Limb (tissue), 2 donors: Measurements from ENCODE around the gene SP7.
"Not testable (repeated sequence)": the region's sequence is repeated elsewhere in the genome, so short reads cannot be mapped to it uniquely, and the experiment has no call there.

Source experiments
- DNase-seq, 2 donors: peaks; one replicate each; pipeline ENCODE4 v3.0.0-alpha.2; 2016; ENCODE audit errors: extremely low spot score in 2 of 2

The SP7 gene

GRCh38 chr12:53320352-53321195 is 15.6 kb downstream of the SP7 start:
- DNase-seq = no peak

DNA sequence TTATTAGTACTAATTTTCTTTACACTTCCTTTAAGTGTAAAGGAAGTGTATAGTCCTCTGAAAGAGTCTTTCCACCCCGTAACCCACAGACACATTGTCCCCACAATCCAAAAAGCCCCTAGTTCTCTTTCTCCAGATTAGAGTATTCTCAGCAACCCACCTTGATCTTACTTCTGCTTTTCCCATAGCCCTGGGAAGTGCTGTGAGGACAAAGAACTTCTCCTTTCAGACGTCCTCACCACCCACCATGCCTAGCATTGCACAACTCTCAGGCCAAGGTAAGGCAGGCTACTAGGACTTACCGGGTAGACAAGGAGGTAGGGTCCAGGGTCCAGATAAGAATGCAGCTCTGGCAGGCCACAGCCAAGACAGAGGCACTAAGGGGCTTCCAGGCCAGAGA is 22.2 kb downstream of the SP7 start:
- DNase-seq = no peak

GRCh38 chr12:53308276-53308675 is 27.9 kb downstream of the SP7 start:
- no peak for DNase-seq

DNA sequence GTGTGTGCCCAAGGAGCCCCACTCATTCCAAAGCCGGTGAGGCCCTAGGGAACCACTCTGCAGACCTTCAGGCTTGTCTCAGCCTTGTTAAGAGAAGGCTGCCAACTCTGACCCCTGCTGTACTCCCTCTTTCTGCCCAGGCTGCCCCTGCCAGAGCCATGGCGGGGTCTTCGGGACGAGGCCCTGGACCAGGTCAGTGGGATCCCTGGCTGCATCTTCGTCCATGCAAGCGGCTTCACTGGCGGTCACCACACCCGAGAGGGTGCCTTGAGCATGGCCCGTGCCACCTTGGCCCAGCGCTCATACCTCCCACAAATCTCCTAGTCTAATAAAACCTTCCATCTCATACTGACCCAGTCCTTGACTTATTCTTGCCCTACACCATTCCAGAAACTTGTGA is 29.3 kb downstream of the SP7 start:
- DNase-seq = no peak

DNA sequence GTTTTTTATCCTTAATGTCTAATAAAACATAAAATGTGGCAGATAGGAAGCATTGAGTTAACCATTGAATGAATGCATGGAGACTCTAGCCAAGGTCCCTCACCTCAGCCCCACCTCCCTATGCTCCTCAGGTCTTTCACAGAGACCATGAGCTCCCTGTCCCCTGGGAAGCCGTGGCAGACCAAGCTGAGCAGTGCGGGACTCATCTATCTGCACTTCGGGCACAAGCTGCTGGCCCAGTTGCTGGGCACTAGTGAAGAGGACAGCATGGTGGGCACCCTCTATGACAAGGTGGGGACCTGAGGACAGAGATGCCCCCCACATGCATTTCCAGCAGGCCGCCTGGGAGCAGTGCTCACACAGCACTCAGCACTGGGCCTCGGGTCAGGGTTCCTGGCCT is 33.3 kb downstream of the SP7 start:
- DNase-seq = no peak

DNA sequence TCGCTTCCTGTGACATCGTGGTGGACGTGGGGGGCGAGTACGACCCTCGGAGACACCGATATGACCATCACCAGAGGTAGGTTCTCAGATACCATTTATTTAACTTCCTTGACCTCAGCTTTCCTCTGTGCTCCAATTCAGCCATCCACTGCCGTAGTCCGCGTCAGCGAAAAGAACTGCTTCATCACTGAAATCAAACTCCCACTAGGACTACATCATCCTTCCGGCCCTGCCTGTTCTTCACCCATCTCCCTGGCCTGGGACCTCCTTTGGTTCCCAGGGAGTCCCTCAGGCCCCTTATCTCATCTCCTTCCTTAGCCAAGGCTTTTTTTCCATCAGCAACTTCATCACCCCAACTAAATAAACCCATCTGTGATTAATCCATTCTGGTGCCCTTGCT is 36.0 kb downstream of the SP7 start:
- no peak for DNase-seq

DNA sequence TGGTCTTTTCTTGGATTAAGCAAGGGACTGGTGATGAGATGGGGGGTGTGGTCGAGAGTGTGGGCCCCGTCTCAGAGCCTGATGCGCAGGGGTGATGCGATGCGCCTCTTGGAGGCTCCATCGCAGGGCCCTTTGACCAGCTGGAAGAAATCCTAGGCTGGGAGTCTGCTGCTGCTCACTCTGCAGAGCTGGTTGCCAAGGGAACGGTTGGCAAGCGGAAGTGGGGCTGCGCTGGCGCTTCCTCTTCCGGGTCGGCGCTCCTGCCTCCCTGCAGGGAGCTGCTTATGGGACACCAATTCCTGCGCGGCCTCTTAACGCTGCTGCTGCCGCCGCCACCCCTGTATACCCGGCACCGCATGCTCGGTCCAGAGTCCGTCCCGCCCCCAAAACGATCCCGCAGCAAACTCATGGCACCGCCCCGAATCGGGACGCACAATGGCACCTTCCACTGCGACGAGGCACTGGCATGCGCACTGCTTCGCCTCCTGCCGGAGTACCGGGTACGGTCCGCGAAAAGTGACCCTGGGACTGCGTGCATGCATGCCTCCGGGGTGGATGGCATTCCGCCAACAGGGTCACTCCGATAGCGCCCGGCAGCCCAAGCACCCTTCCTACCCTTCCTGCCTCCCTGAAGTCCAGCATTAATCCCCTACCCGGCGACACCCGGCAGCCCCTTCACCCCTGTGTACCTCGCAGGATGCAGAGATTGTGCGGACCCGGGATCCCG is 36.5 kb downstream of the SP7 start, which contains the start of gene MYG1:
TSS of gene MYG1 (plus strand) at position 242 of the 727 bp plus-strand sequence. CDS start at position 285, 43 bp downstream.
- peak; percentile 90 to 94 for DNase-seq

GRCh38 chr12:53299101-53299453 is 37.1 kb downstream of the SP7 start:
- peak in 1 of 2 donors; percentile 41 for DNase-seq

DNA sequence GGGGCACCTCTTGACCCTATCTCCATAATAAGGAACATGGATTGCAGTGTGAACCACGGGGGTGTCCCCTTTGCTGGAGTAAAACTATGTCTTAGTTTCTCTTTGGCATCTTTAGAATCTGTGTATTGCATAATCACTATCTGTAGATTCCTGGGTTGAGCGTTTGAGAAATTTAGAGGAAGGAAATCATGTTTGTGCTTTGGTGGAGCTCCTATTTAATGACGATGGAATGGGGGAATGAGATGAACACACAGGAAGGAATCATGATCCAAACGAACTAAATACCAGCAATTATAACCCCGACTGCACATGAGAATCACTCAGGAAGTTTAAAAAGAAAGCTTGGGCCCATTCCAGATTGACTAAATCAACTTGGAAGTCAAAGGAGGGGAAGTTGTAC is 38.0 kb downstream of the SP7 start:
- no peak for DNase-seq

DNA sequence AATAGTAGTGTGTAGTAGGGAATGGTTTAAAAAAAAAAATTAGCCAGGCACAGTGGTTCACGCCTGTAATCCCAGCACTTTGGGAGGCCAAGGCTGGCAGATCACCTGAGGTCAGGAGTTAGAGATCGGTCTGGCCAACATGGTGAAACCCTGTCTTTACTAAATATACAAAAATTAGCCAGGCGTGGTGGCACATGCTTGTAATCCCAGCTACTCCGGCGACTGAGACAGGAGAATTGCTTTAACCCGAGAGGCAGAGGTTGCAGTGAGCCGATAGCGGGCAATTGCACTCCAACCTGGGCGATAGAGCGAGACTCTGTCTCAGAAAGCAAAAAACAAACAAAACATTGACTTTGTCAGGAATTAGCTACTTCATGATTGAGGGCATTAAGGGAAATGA is 39.0 kb downstream of the SP7 start:
- DNase-seq = not testable (repeated sequence)

GRCh38 chr12:53295891-53296219 is 40.3 kb downstream of the SP7 start:
- DNase-seq = no peak

GRCh38 chr12:53295070-53295890 is 40.9 kb downstream of the SP7 start, which contains the start of gene PFDN5:
Gene PFDN5 (plus strand): TSS chr12:53295542. CDS start chr12:53295568, 26 bp downstream.
- DNase-seq = peak; percentile 90 to 93

DNA sequence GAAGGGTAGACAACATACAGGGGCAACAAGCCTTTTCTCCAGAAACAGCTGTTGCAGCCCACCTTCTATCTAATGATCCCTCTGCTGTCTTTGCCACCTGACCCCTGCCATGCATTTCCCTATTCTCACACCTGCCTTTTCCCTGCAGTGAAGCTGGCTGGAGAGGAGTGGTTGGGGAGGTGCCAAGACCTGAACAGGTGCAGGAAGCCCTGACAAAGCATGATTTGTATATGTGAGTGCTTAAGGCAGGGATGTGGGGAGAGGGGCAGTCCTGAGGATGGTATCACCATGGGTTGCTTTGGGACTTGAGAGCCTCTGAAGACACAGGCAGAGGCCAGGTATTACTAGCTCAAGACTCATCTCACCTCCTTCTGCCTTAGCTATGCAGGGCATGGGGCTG is 43.7 kb downstream of the SP7 start:
- DNase-seq = no peak

- no peak for DNase-seq
Measured at GRCh38 chr12:53290661-53291060, 45.5 kb downstream of the SP7 start.

DNA sequence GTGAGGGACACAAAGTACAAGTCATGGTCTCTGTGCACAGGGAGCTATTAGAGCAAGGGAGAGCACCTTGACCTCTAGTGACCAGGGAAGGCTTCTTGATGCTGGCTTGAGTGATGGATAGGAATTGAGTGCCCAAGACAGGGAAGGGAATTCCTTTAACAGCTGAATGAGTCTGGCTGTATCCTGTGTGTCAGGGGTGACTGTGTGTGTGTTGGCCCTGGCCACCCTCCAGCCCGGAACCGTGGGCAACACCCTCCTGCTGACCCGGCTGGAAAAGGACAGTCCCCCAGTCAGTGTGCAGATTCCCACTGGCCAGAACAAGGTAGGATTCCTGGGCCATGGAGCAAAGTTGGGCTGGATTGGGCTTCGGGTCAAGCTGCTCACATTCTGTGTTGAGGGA is 46.3 kb downstream of the SP7 start:
- DNase-seq = no peak

- no peak for DNase-seq
Measured at GRCh38 chr12:53288322-53288721, 47.8 kb downstream of the SP7 start.

DNA sequence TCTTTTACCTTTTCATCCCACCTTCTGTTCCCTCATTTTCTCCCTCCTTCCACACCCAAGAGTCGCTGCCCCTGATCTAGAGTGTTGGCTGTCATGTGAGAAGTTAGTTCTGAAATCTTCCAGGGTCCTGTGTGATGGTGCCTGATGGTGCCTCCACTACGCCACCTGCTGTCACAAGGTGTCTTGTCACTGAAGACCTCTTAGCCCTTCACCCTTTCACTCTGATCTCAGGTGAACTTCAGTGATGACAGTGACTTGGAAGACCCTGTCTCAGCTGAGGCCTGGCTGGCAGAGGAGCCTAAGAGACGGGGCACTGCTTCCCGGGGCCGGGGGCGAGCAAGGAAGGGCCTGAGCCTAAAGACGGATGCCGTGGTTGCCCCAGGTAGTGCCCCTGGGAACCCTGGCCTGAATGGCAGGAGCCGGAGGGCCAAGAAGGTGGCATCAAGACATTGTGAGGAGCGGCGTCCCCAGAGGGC is 48.4 kb downstream of the SP7 start:
- DNase-seq = peak; percentile 30 to 71

DNA sequence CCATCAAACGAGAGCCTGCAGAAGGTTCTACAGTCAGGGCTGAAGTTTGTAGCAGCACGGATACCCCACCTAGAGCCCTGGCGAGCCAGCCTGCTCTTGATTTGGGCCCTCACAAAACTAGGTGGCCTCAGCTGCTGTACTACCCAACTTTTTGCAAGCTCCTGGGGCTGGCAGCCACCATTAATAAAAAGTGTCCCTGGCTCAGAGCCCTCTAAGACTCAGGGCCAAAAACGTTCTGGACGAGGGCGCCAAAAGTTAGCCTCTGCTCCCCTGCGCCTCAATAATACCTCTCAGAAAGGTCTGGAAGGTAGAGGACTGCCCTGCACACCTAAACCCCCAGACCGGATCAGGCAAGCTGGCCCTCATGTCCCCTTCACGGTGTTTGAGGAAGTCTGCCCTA is 49.7 kb downstream of the SP7 start:
- DNase-seq = no peak

- no peak for DNase-seq
Measured at GRCh38 chr12:53279888-53280498, 56.2 kb downstream of the SP7 start.

DNA sequence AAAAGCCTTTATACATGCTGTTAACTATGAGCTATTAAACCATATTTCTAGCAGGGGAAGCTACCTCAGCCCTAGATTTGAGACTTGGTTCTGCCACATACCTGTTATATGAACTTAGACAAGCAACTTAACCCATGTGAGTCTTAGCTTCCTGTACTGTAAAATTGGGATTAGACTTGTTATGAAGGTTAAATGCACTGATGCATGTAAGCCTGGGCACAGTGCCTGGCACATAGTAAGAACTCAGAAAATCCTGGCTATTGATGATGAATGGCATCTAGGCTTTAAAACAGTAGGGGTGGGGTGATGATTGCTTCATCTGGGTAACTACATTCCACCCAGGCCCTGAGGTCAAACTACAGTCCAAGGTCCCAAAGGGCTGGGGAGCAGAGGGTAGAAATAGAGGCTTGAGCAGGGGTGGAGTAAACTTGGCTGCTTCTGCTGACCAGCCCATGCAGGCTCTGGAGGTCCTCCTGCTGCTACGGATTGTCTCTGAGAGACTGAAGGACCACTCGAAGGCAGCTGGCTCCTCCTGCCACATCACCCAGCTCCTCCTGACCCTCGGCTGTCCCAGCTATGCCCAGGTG is 56.8 kb downstream of the SP7 start:
- DNase-seq = no peak

DNA sequence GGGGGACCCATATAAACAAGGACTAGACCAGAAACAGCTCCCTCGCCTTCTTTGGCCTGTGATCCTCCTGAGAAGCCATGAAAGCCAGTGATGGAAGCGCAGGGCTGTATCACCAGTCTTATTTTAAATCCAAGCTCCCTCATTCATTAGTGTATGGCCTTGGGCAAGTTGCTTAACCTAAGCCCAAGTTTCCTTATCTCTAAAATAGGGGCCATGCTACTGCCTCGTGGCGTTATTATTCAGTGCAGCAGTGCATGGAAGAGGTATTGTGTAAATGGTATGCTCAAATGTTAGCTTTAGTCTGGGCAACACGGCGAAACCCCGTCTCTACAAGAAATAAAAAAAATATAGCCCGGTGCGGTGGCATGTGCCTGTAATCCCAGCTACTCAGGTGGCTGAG is 58.2 kb downstream of the SP7 start:
- no peak for DNase-seq
